ENCODE data around the gene TRIM66.
"Not testable (repeated sequence)": the region's sequence is repeated elsewhere in the genome, so short reads cannot be mapped to it uniquely, and the experiment has no call there.

TRIM66 gene

DNA sequence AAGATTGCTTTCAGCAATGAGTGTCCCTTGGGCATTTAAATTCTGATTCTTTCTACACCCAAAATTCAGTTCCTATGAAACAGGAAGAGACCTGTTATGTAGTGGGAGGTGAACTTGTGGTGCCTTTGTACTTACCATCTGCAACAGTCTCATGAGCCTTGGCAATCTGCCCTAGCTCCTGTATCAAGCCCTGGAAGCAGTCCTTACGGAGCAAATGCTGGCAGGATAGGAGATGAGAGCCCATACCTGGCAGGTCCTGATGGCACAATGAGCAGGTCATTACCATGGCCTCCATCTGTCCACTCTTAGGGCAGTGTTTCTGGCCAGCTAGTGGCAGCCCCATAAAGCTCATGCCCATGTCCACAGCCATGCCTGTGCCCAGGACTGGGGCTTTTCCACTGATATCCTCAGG, 10.8 kb downstream of the TRIM66 start:
- H3K27ac ChIP-seq (replicated peaks): no peak overlapping the region
- DNase-seq (ENCODE audit: low read depth in 1 of 2, low spot score in 1 of 2): no peak

DNA sequence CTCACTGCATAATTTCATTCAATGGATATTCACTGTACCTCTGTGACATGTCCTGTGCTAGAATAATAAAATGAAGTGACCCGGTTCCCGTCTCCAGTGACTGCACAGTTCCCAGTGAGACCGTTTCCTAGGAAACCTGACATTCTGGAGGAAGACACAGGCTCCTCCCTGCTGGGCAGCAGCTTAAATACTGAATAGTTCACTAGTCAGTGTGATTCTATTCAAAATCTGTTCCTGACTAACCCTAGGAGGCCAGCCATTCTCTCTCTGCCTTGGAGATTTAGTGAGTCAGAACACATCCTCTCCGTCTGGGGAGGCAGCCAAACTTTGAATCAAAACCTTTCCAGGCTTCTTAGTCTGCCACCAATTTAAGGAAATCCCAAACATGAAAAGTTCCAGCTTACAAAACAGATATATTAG, 11.3 kb downstream of the TRIM66 start:
- TF ChIP-seq, protein P1, sequence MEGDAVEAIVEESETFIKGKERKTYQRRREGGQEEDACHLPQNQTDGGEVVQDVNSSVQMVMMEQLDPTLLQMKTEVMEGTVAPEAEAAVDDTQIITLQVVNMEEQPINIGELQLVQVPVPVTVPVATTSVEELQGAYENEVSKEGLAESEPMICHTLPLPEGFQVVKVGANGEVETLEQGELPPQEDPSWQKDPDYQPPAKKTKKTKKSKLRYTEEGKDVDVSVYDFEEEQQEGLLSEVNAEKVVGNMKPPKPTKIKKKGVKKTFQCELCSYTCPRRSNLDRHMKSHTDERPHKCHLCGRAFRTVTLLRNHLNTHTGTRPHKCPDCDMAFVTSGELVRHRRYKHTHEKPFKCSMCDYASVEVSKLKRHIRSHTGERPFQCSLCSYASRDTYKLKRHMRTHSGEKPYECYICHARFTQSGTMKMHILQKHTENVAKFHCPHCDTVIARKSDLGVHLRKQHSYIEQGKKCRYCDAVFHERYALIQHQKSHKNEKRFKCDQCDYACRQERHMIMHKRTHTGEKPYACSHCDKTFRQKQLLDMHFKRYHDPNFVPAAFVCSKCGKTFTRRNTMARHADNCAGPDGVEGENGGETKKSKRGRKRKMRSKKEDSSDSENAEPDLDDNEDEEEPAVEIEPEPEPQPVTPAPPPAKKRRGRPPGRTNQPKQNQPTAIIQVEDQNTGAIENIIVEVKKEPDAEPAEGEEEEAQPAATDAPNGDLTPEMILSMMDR (IDR thresholded peaks at IDR 0.05; ENCODE audit: insufficient read depth, low read length): no peak
- no peak for TF ChIP-seq GABPA (IDR thresholded peaks at IDR 0.05; ENCODE audit: low read depth)
- Histone ChIP-seq H3K4me3 (replicated peaks; ENCODE audit: insufficient read depth, low read length) (no peak overlapping the region), H3K27ac (replicated peaks) (no peak overlapping the region), H3K27me3 (ENCODE audit: insufficient read depth, poor library complexity, severe bottlenecking) (no peaks in the 10 kb centered on the region)
- no peak for DNase-seq (ENCODE audit: low read depth in 1 of 2, low spot score in 1 of 2)

More for the DNA sequence above, 10.8 kb downstream of the TRIM66 start:
- Histone ChIP-seq H3K27me3 (ENCODE audit: insufficient read depth, poor library complexity, severe bottlenecking) (no peaks in the 10 kb centered on the region), H3K4me3 (replicated peaks; ENCODE audit: insufficient read depth, low read length) (no peak overlapping the region)
- TF ChIP-seq, protein P1 (IDR thresholded peaks at IDR 0.05; ENCODE audit: insufficient read depth, low read length): no peak
- no peak for TF ChIP-seq POLR2AphosphoS5 (IDR thresholded peaks at IDR 0.05; ENCODE audit: low read depth)
- TF ChIP-seq SPI1 (IDR thresholded peaks at IDR 0.05; ENCODE audit: borderline replicate concordance, low read depth): no peak
- no peak for TF ChIP-seq GABPA (IDR thresholded peaks at IDR 0.05; ENCODE audit: low read depth)
- TF ChIP-seq, protein P2, sequence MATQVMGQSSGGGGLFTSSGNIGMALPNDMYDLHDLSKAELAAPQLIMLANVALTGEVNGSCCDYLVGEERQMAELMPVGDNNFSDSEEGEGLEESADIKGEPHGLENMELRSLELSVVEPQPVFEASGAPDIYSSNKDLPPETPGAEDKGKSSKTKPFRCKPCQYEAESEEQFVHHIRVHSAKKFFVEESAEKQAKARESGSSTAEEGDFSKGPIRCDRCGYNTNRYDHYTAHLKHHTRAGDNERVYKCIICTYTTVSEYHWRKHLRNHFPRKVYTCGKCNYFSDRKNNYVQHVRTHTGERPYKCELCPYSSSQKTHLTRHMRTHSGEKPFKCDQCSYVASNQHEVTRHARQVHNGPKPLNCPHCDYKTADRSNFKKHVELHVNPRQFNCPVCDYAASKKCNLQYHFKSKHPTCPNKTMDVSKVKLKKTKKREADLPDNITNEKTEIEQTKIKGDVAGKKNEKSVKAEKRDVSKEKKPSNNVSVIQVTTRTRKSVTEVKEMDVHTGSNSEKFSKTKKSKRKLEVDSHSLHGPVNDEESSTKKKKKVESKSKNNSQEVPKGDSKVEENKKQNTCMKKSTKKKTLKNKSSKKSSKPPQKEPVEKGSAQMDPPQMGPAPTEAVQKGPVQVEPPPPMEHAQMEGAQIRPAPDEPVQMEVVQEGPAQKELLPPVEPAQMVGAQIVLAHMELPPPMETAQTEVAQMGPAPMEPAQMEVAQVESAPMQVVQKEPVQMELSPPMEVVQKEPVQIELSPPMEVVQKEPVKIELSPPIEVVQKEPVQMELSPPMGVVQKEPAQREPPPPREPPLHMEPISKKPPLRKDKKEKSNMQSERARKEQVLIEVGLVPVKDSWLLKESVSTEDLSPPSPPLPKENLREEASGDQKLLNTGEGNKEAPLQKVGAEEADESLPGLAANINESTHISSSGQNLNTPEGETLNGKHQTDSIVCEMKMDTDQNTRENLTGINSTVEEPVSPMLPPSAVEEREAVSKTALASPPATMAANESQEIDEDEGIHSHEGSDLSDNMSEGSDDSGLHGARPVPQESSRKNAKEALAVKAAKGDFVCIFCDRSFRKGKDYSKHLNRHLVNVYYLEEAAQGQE (IDR thresholded peaks at IDR 0.05; ENCODE audit: insufficient replicate concordance, low read depth): no peak

DNA sequence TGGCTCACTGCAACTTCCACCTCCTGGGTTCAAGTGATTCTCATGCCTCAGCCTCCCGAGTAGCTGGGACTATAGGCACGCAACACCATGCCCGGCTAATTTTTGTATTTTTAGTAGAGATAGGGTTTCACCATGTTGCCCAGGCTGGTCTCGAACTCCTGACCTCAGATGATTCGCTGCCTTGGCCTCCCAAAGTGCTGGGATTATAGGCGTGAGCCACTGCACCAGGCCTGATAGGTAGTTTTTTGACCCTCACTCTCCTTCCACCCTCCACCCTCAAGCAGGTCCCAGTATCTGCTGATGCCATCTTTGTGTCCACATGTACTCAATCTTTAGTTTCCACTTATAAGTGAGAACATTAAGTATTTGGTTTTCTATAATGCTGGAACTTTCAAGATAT, 12.4 kb downstream of the TRIM66 start:
- not testable (repeated sequence) for H3K4me3 ChIP-seq (replicated peaks; ENCODE audit: insufficient read depth, low read length); H3K27me3 ChIP-seq (ENCODE audit: insufficient read depth, poor library complexity, severe bottlenecking); H3K27ac ChIP-seq (replicated peaks); DNase-seq (ENCODE audit: low read depth in 1 of 2, low spot score in 1 of 2)

DNA sequence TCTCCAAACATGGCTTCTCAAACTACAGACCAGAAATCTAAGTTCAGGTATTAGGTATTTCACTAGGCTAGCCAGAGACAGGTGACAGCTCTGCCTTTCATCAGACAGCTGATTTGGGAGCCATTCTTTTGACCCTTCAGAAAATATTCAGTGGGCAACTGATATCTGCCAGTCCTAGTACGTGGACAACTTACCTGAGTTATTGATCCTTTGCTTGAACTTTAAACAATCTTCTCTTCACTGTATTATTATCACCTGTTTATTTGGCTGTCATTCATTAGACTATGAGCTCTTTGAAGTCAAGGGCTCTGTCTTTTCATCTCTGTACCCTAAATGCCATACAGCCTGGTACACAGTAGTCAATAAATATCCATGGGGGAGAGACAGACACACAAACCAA, 17.2 kb downstream of the TRIM66 start:
- TF ChIP-seq, protein P2 (IDR thresholded peaks at IDR 0.05; ENCODE audit: insufficient replicate concordance, low read depth): no peak
- TF ChIP-seq POLR2AphosphoS5 (IDR thresholded peaks at IDR 0.05; ENCODE audit: low read depth): no peak
- TF ChIP-seq GABPA (IDR thresholded peaks at IDR 0.05; ENCODE audit: low read depth): no peak
- no peak for TF ChIP-seq SPI1 (IDR thresholded peaks at IDR 0.05; ENCODE audit: borderline replicate concordance, low read depth)
- TF ChIP-seq, protein P1 (IDR thresholded peaks at IDR 0.05; ENCODE audit: insufficient read depth, low read length): no peak
- Histone ChIP-seq H3K27me3 (ENCODE audit: insufficient read depth, poor library complexity, severe bottlenecking) (no peaks in the 10 kb centered on the region), H3K4me3 (replicated peaks; ENCODE audit: insufficient read depth, low read length) (no peak overlapping the region), H3K27ac (replicated peaks) (no peak overlapping the region)
- DNase-seq (ENCODE audit: low read depth in 1 of 2, low spot score in 1 of 2): no peak

Data from HL-60 (cell line).